ENCODE data around the gene TMEM239.

The TMEM239 gene

DNA sequence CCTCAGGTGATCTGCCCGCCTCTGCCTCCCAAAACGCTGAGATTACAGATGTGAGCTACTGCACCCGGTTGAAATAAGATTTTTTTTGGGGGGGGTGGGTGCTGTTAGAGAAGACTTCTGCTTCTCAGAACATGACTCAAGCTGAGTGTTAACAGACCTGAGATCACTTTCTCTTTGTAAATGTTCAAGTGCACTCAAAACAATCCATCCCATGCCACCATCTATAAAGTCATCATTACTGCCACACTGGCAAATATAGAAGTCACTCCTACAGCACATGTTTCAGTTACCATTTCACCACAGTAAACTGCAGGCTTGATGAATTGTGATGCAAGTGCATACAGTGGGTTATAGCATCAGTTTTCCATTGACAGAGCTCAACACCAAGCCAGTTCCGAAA is 33.4 kb downstream of the TMEM239 start:
- no peak for DNase-seq (ENCODE audit: low read depth in 2 of 2)

DNA sequence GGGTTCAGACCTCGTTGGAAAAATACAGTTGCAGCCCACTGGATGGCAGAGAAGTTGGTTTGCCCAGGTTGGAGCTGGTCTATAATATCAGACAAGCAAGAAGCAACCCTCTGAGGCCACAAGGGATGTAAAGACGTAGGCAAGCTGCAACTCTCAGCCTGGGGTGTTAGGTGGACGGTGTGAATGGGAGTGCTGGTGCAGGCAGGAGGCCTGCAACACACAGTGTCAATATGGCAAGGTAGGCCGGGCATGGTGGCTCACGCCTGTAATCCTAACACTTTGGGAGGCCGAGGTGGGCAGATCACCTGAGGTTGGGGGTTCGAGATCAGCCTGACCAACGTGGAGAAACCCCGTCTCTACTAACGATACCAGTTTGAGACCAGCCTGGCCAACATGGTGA is 34.9 kb downstream of the TMEM239 start:
- no peak for DNase-seq (ENCODE audit: low read depth in 2 of 2)

DNA sequence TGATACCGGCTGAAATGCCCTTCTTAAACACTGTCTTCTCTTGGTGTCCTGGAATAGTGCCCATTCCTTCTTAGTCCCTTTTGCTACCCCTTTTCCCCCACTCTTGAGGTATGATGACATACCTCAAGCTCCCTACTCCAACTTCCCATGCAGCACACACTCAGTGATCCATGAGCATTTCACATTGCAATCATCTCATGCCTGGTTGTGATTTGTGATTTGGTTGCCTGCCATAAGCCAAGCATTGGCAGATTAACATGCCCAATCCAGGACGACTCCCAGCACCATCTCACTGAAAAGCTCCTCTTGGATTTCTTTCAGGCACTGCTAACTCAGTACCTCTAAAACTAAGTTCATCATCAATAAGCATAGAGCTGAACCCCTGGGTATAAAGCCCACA is 42.4 kb downstream of the TMEM239 start:
- DNase-seq (ENCODE audit: low read depth in 2 of 2), result no peak

DNA sequence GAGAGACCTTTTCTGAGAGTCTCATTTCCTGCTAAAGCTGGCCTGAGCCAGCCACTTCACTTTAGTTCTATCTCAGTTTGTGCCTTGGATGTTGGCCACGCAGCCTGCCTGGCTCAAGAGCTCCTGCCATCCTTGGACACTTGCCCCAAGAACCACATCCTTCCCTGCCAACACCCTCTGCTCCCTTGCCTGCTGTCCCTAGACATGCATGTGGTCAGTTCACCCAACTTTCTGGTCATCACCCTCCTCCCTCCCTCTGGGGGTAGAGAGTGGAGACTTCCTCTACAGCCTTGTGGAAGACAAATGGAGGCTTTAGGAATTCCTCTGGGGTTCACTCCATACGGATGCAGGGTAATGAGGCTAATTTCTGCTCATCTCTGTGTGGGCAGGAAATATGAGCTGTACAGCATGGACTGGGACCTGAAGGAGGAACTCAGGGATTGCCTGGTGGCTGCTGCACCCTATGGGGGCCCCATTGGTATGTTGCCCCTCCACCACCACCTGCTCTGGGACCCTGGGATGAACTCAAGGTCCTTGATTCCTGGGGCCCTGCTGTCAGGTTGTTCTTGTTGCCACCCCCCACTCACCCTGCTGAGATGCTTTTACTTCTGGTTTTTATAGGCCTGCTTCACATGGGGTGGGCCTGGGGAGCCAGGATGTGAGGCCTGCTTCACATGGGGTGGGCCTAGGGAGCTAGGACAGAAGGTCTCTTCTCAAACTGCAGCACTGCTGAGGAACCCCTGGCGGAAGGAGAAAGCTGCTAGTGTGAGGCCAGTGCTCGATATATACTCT is 43.4 kb downstream of the TMEM239 start:
- no peak for DNase-seq (ENCODE audit: low read depth in 2 of 2)

DNA sequence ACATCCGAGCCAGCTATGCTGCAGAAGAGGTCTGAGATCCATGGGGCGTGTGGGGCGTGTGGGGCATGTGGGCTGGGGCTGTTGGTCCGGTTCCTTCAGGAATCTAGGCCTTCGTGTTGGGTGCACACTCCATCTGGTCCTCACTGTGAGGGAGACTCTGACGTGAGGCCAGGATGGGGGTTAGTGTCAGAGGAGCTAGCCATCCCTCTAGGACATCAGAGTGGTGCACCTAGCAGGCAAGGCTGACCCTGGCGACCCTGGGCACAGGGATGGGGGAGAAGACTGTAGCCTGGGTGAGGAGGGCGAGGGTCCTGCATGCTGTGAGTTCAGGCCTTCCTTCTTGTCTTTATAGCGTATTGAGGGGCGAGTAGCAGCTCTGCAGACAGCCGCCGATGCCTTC is 48.5 kb downstream of the TMEM239 start:
- no peak for DNase-seq (ENCODE audit: low read depth in 2 of 2)

DNA sequence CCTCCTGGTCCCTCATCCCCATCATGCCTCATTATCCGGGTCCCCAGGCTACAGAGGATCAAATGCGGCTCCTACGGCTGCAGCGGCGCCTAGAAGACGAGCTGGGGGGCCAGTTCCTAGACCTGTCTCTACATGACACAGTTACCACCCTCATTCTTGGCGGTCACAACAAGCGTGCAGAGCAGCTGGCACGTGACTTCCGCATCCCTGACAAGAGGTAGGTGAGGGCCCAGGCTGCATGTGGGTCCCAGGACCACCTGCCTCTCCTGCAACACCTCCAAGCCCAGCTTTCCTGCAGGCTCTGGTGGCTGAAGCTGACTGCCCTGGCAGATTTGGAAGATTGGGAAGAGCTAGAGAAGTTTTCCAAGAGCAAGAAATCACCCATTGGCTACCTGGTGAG is 48.9 kb downstream of the TMEM239 start:
- no peak for DNase-seq (ENCODE audit: low read depth in 2 of 2)

DNA sequence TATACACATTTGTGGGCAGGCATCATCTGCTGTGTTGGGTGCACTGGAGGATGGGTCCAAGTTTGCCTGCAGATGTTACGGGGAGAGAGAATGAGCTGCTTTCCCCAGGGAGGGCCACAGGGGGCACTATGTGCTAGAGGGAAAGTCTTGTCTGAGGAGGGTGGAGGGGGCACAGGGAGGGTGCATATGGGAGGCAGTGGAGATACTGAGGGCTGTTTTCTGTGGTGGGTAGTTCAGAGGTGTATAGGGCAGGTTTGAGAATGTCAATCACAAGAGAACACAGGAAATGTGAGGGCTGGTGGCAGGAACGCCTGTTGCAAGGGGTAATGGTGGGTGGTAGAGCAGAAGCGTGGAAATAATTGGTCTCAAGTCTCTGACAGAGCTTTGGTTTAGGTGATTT is 49.5 kb downstream of the TMEM239 start:
- DNase-seq (ENCODE audit: low read depth in 2 of 2), result peak; percentile 30 to 55

DNA sequence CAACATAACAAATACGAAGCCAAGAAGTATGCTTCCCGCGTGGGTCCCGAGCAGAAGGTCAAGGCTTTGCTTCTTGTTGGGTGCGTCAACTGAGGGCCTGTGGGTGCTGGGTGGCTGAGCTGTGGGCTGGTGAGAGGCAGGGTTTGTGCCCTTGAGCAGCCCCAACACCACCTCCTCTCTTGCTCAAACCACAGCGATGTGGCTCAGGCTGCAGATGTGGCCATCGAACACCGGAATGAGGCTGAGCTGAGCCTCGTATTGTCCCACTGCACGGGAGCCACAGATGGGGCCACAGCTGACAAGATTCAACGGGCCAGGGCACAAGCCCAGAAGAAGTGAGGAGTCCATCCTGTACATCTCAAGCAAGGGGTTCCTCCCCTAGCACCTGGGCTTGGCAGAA is 50.1 kb downstream of the TMEM239 start:
- DNase-seq (ENCODE audit: low read depth in 2 of 2), result no peak

DNA sequence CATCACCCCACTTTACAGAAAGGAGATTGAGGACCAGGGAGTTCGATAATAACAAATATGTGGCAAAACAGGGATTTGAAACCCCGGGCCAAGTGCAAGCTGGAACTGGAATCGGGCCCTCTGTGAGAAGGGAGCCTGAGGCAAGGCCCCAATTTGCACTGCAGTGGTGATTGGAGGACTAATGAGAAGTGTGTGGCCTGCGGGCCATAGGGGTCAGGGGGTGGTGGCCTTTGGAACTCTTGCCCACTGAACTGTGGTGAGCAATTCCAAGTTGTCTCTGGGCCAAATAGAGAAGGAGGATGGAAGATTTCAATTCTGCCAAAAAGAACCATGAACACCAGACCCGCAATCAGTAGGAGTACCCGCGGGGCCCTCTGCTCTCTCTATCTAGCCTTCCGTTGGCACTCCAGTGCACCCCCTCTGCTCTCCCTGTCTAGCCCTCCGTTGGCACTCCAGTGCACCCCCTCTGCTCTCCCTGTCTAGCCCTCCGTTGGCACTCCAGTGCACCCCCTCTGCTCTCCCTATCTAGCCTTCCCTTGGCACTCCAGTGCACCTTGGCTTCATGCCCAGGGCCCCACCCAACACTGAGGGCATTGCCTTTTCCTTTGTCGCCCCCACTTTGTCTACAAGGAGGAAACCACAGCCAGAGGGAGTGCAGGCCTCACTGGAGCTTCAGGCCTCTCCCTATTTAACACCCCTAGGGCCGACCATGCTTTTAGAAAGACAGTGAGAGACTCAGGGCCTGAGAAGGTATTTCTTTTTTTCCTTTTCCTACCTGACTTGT is 51.1 kb downstream of the TMEM239 start:
- no peak for DNase-seq (ENCODE audit: low read depth in 2 of 2)

Measured in stimulated activated CD4-positive, alpha-beta T cell treated with anti-CD3 and anti-CD28 coated beads, Interleukin-4, amount 100 ng/mL, for 48 hours (primary cell).